Measurements from ENCODE around the gene FEM1A.
"Not testable (repeated sequence)": the region's sequence is repeated elsewhere in the genome, so short reads cannot be mapped to it uniquely, and the experiment has no call there.

The FEM1A gene

GRCh38 chr19:4791183-4792018, at the start of gene FEM1A:
Gene FEM1A, plus strand, starts transcription at chr19:4791734. Its CDS starts 121 bp downstream, at chr19:4791855.
- H3K4me3 ChIP-seq (ENCODE audit: low read depth, low read length): peak within 1 kb of the TSS; percentile 95

DNA sequence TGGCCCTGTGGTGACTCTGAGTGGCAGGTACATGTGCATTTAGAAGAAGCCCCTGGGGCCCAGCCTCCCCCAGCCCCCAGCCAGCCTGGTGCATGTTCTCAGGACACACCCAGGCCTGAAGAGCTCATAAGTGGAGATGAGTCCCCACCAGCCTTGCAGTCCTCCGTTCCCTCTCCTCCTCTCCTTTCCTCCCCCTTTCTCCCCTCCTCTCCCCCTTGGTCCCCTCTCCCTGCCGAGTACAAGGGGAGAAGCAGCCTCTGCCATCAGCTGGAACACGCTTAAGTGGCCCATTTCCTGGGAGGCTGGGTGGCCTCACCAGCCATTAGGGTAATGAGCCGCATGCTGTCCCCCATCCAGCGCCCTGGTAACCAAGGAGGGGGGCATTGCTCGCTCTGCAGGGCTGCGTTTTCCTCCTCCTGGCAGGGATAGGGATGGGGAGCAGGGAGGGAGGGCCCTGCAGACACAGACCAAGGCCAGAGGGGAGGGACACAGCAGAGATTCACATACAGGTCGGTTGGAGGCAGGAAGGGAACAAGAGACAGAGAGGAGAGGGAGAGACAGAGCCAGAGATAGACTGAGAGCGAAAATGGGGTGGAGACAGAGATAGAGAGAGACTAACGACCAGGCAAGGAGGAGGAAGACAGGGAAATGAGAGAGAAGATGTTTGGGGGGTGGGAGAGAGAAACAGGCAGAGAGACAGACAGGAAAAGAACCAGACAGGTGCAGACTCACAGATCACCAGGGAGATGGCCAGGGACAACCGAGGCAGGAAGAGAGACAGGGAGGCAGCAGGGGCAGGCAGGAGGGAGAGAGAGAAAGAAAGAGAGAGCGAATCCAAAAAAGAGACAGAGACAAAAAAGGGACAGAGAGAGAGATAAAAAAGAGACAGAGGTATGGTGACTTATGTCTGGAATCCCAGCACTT, 48.5 kb upstream of the FEM1A start:
- H3K4me3 ChIP-seq (ENCODE audit: low read depth, low read length): no peak overlapping the region

- H3K4me3 ChIP-seq (ENCODE audit: low read depth, low read length): no peak overlapping the region
Measured at GRCh38 chr19:4744451-4745174, 46.9 kb upstream of the FEM1A start.

- H3K4me3 ChIP-seq (ENCODE audit: low read depth, low read length): not testable (repeated sequence)
Measured at GRCh38 chr19:4745175-4745574, 46.4 kb upstream of the FEM1A start.

GRCh38 chr19:4745986-4746385, 45.5 kb upstream of the FEM1A start:
- H3K4me3 ChIP-seq (ENCODE audit: low read depth, low read length): no peak overlapping the region

- no peak overlapping the region for H3K4me3 ChIP-seq (ENCODE audit: low read depth, low read length)
Measured at GRCh38 chr19:4748185-4748584, 43.3 kb upstream of the FEM1A start.

GRCh38 chr19:4748589-4748988, 42.9 kb upstream of the FEM1A start:
- H3K4me3 ChIP-seq (ENCODE audit: low read depth, low read length): no peak overlapping the region

DNA sequence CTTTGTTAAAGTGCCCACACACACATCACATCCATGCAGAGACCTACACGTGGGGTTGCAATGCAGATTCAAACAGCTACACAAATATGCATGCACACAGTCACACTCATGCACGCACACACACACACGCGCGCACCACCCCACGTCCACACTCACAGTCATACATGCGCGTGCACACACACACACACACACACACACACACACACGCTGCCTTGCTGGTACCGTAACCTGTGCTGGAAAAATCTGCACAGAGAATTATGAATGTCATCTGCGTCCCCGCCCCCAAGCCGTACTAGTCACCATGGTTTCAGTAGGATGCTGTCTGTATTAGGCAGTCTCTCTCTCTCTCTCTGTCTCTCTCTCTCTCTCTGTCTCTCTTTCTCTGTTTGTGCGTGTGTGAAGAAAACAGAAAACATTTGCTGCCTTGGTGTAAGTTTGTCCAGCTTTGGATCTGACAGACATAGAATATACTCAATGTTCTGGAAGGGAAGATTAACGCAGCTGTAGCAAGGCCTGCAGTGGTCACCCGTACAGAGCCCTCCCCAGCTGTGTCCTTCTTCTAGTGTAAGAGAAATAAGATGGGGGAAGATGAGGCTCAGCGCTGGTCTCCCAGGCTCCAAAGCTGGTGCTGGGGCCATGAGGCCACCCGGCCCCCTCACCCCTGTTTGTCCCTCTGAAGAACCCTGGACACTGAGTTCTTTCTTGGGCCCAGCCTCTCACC, 41.5 kb upstream of the FEM1A start:
- no peak overlapping the region for H3K4me3 ChIP-seq (ENCODE audit: low read depth, low read length)

DNA sequence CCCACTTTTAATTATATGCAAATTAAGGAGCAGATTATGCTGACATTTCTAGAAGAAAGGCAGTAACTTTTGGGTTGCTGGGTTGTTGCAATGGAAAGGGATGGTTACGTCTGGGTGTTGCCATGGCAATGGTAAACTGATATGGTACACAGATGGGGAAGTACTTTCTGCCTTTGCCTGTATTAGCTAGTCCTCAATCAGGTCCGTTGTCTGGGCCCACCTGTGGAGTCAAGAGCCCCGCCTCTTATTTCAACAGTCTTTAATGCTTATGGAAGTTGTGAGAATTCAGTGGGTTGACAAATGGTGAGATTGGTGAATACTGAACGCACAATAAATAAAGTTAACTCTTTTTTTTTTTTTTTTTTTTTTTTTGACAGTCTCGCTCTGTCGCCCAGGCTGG, 37.3 kb upstream of the FEM1A start:
- H3K4me3 ChIP-seq (ENCODE audit: low read depth, low read length): no peak overlapping the region

DNA sequence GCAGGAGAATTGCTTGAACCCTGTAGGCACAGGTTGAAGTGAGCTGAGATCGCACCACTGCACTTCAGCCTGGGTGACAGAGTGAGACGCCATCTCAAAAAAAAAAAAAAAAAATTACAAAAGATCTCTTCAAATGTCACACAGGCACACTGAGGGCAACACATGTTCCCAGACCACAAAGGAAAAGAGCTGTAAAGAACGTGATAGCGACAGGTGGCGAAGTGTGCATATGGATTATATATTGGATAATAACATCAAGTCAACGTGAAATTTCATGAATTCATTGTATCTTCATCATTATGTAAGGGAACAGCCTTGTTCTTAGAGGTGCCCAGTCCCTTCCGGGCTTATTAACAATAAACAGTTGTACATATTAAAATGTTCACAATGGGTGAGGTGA, 36.1 kb upstream of the FEM1A start:
- no peak overlapping the region for H3K4me3 ChIP-seq (ENCODE audit: low read depth, low read length)

GRCh38 chr19:4758082-4758481, 33.5 kb upstream of the FEM1A start:
- H3K4me3 ChIP-seq (ENCODE audit: low read depth, low read length): no peak overlapping the region

- H3K4me3 ChIP-seq (ENCODE audit: low read depth, low read length): no peak overlapping the region
Measured at GRCh38 chr19:4758659-4759058, 32.9 kb upstream of the FEM1A start.

GRCh38 chr19:4759388-4760284, 31.9 kb upstream of the FEM1A start:
- peak overlapping the region; percentile 17 for H3K4me3 ChIP-seq (ENCODE audit: low read depth, low read length)

DNA sequence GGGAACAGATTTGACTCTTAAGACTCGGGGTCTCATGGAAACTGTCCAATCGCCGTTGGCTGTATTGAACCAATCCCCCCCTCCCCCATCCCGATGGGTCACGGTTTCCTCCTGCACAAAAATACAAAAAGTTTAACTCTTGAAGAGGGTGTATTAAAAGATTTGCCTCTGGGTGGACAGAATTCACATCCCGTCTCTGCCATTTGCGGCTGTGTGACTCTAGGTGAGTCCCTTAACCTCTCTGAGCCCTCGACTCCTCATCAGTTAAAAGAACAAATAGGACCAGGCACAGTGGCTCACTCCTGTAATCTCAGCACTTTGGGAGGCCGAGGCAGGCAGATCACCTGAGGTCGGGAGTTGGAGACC, 31.3 kb upstream of the FEM1A start:
- H3K4me3 ChIP-seq (ENCODE audit: low read depth, low read length): no peak overlapping the region

- H3K4me3 ChIP-seq (ENCODE audit: low read depth, low read length): no peak overlapping the region
Measured at GRCh38 chr19:4763021-4763420, 28.5 kb upstream of the FEM1A start.

- H3K4me3 ChIP-seq (ENCODE audit: low read depth, low read length): no peak overlapping the region
Measured at GRCh38 chr19:4764393-4764660, 27.2 kb upstream of the FEM1A start.

DNA sequence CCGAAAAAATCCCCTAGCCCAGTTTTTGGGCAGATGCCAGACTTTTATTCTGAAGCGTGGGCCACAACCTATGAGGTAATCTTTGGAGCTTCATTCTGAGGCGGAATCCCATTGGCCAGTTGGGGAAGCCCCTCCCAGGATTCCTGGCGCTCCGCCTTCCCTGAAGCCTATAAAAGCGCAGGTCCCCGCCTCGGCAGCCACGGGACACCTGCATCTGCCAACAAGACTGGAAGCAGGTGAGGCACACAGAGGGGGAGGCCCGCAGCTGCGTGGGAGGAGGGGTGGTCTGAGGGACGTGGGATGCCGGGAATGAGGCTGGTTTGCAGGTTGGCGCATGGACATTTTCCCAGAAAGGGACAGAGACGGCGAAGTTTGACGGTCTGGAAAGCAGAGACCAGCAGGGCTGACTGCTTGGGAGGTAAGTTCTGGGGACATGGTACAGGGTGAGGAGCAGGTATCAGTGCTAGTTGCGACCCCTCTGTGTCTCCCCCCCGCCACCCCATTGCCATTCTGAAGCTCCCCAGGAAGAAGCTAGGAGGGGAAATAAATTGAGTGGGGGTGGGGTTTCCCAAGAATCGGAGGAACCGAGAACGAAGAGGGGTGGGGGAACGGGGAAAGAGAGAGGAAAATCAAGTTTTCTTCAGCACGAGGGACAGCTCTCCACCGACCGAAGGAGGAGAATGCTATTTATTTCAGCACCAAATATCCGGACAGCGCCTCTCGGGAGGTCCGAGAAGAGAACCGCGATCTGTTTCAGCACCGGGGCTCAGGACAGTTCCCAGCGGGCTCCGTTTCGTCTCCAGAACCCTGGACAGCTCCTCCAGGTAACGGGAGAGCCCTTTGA, 22.4 kb upstream of the FEM1A start:
- no peak overlapping the region for H3K4me3 ChIP-seq (ENCODE audit: low read depth, low read length)

- no peak overlapping the region for H3K4me3 ChIP-seq (ENCODE audit: low read depth, low read length)
Measured at GRCh38 chr19:4772566-4772965, 19.0 kb upstream of the FEM1A start.

DNA sequence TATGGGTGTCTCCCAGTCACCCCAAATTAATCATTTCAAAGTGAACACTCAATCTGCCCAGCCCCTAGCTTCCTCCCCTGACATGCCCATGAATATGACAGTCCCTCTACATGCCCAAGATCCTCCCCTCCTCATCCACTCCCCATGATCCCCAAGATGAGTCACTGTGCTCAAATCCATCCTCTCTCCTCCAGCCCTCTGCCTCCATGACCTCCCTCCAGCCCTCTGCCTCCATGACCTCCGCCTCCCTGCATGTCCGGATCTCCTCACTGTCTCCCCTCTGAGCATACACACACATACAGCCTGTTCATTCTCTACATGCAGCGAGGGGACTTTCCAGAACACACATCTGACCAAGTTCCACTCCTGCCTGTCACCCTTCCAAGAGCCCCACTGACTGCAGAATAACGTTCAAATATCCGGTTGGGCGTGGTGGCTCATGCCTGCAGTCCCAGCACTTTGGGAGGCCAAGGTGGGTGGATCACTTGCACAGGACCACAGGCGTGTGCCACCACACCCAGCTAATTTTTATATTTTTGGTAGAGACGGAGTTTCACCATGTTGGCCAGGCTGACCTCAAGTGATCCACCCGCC, 18.4 kb upstream of the FEM1A start:
- no peak overlapping the region for H3K4me3 ChIP-seq (ENCODE audit: low read depth, low read length)
